GM12878 (cell line): ENCODE data around the gene CTR9. TPM values are rescaled to one million over a fixed set of nuclear protein-coding genes. Genes with fewer than 3 reads are reported as not detected.

Experiments
- ATAC-seq: fragments of 200-7000 bp; cut with Tn5 transposase; 3 replicates; pipeline ENCODE4 v1.9.1; 2020; ENCODE audit warnings: mild to moderate bottlenecking, moderate library complexity
- BruUV-seq: library from RNA; stranded (reverse); fragments of 400-500 nt; replicated peaks from 2 replicates; lab custom pipeline; 2021; lab: Mats Ljungman, UMichigan
- CTCF ChIA-PET: fragments of 300-600 bp; sonication (Branson Sonifier 250); formaldehyde crosslinking; extraction: SDS; loops from one replicate; lab custom pipeline; 2021; ENCODE audit warnings: inconsistent platforms; lab: Yijun Ruan, JAX
- POLR2A ChIA-PET: fragments of 350-600 bp; formaldehyde crosslinking; extraction: SDS; loops from one replicate; lab custom pipeline; 2021; ENCODE audit warnings: inconsistent platforms; lab: Charles Lee
- RAD21 ChIA-PET: fragments of 300-600 bp; sonication (Branson Sonifier 250); formaldehyde crosslinking; loops from one replicate; lab custom pipeline; 2023; ENCODE audit warnings: antibody characterized with exemption; ENCODE audit not compliant: unreplicated experiment; lab: Charles Lee
- SMC1A ChIA-PET: fragments of 300-600 bp; sonication (Branson Sonifier 250); formaldehyde crosslinking; loops from one replicate; lab custom pipeline; 2023; ENCODE audit not compliant: unreplicated experiment, uncharacterized antibody; lab: Charles Lee
- DNase-seq: peaks from one replicate; pipeline ENCODE4 v3.0.0-alpha.2; 2011; ENCODE audit warnings: low read depth, low spot score
- FAIRE-seq: peaks from 3 replicates; lab custom pipeline; 2011; peaks lifted over from hg19 to GRCh38; lab: Jason Lieb, UNC
- H2AFZ ChIP-seq: 2 replicates; pipeline ENCODE4 v1.6.0; 2011; ENCODE audit warnings: low read depth, low read length, control low read depth; ENCODE audit not compliant: control insufficient read depth
- H3K27ac ChIP-seq: 2 replicates; pipeline ENCODE4 v1.5.1; 2011; ENCODE audit warnings: control low read depth; ENCODE audit not compliant: control insufficient read depth, insufficient read depth
- H3K27me3 ChIP-seq, 2 experiments: replicated peaks in 1 of 2; 2 replicates each; pipeline versions ENCODE4 v1.6.0 to v1.6.1; 2011; ENCODE audit warnings: low read length in 1 of 2; ENCODE audit not compliant: control insufficient read depth in 2 of 2, insufficient read depth in 2 of 2
- H3K36me3 ChIP-seq, 2 experiments: 2 replicates each; pipeline ENCODE4 v1.5.1; 2011; ENCODE audit warnings: low read length in 1 of 2; ENCODE audit not compliant: control insufficient read depth in 2 of 2, insufficient read depth in 2 of 2
- H3K4me1 ChIP-seq: 2 replicates; pipeline ENCODE4 v1.6.1; 2011; ENCODE audit warnings: mild to moderate bottlenecking, low read length, moderate library complexity, mixed read lengths; ENCODE audit not compliant: control insufficient read depth, insufficient read depth
- H3K4me2 ChIP-seq: 2 replicates; pipeline ENCODE4 v1.6.0; 2011; ENCODE audit warnings: control low read depth; ENCODE audit not compliant: control insufficient read depth, insufficient read depth
- H3K4me3 ChIP-seq: fragments of 200-600 bp; sonication (generic); 2 replicates; pipeline ENCODE4 v1.5.1; 2016
- H3K79me2 ChIP-seq: 2 replicates; pipeline ENCODE4 v1.6.0; 2011; ENCODE audit warnings: low read length; ENCODE audit not compliant: control insufficient read depth, insufficient read depth
- H3K9ac ChIP-seq: 2 replicates; pipeline ENCODE4 v1.8.0; 2011; ENCODE audit warnings: low read length, control low read depth, mixed read lengths; ENCODE audit not compliant: control insufficient read depth, insufficient read depth
- H3K9me3 ChIP-seq: replicated peaks from 3 replicates; pipeline ENCODE4 v1.5.1; 2011; ENCODE audit warnings: mild to moderate bottlenecking, low read length; ENCODE audit not compliant: control insufficient read depth, insufficient read depth
- H4K20me1 ChIP-seq: 2 replicates; pipeline ENCODE4 v1.6.0; 2011; ENCODE audit not compliant: control insufficient read depth, insufficient read depth
- BHLHE40 ChIP-seq, 2 experiments: fragments of 450-650 bp in 1 of 2; IDR thresholded peaks; 2 replicates each; pipeline ENCODE4 v1.6.1; 2011 to 2017; ENCODE audit warnings: low read depth in 2 of 2, borderline replicate concordance in 1 of 2, improper control_type of control experiment in 1 of 2, low read length in 1 of 2, mild to moderate bottlenecking in 1 of 2
- CBX3 ChIP-seq: fragments of 200-600 bp; sonication (generic); IDR thresholded peaks from 2 replicates; pipeline ENCODE4 v1.6.1; 2016; ENCODE audit warnings: low read depth, borderline replicate concordance
- DPF2 ChIP-seq: fragments of 450-650 bp; IDR thresholded peaks from 2 replicates; pipeline ENCODE4 v1.6.1; 2017; ENCODE audit warnings: mild to moderate bottlenecking
- HDAC2 ChIP-seq: fragments of 200-600 bp; sonication (generic); IDR thresholded peaks from 2 replicates; pipeline ENCODE4 v1.6.1; 2017
- HDAC6 ChIP-seq: fragments of 200-600 bp; sonication (generic); IDR thresholded peaks from one replicate; pipeline ENCODE4 v1.8.0; 2017; ENCODE audit warnings: antibody characterized with exemption; ENCODE audit not compliant: unreplicated experiment
- IKZF1 ChIP-seq: fragments of 450-650 bp; conservative IDR thresholded peaks from 2 replicates; pipeline ENCODE4 v1.6.1; 2017; ENCODE audit warnings: antibody characterized with exemption, mild to moderate bottlenecking
- IKZF2 ChIP-seq, 2 experiments: fragments of 450-650 bp; IDR thresholded peaks; 2 replicates each; pipeline ENCODE4 v1.6.1; 2017; ENCODE audit warnings: mild to moderate bottlenecking in 2 of 2, moderate library complexity in 2 of 2
- MTA3 ChIP-seq: IDR thresholded peaks from 2 replicates; pipeline ENCODE4 v1.6.1; 2012; ENCODE audit warnings: low read length, inconsistent platforms, borderline replicate concordance
- POLR2AphosphoS2 ChIP-seq: IDR thresholded peaks from 2 replicates; pipeline ENCODE4 v1.6.1; 2011; ENCODE audit warnings: low read depth, mild to moderate bottlenecking, low read length, improper control_type of control experiment, moderate library complexity
- RB1 ChIP-seq: fragments of 450-650 bp; formaldehyde crosslinking; IDR thresholded peaks from 2 replicates; pipeline ENCODE4 v1.6.1; 2017; ENCODE audit warnings: mild to moderate bottlenecking, borderline replicate concordance
- RUNX3 ChIP-seq: IDR thresholded peaks from 2 replicates; pipeline ENCODE4 v1.6.1; 2012; ENCODE audit warnings: low read length, inconsistent platforms
- WGBS: methylation state at CpG from one replicate; pipeline ENCODE4 v1.1.6; 2016; ENCODE audit warnings: low lambda C conversion rate; ENCODE audit not compliant: insufficient replicate concordance, insufficient coverage; ENCODE audit errors: missing lambda C conversion rate; 5-methylcytosine and 5-hydroxymethylcytosine counted together
- in situ Hi-C: fragments of 300-500 bp; cut with MboI; formaldehyde crosslinking; loops from 9 replicates; pipeline ENCODE4 v1.14.3; 2018; ENCODE audit warnings: mixed read lengths
- intact Hi-C: fragments of 100-400 bp; cut with micrococcal nuclease; formaldehyde crosslinking; loops from one replicate; pipeline ENCODE4 v1.14.2; 2022; ENCODE audit not compliant: unreplicated experiment
- polyA plus RNA-seq, 11 experiments: library from polyadenylated mRNA; depleted of rRNA in 4 of 11; unstranded in 6 of 11; stranded (reverse) in 5 of 11; fragments of >200 nt; fragmentation: Nextera tagmentation in 4 of 11; fragmentation: Illumina TruSeq in 1 of 11; extraction: Ambion mirVana in 4 of 11; extraction: Trizol in 1 of 11; gene quantifications; 1 replicate in 1 of 11; 2 replicates in 10 of 11; pipeline versions ENCODE4 v1.2.1 to v1.2.3, GENCODE V29; 2011 to 2016; ENCODE audit warnings: inconsistent platforms in 2 of 11, missing spikeins in 2 of 11, low read depth in 1 of 11
- total RNA-seq, 4 experiments: library from RNA; depleted of rRNA in 3 of 4; stranded (reverse); fragments of >200 nt in 3 of 4; fragmentation: Illumina TruSeq in 1 of 4; extraction: Trizol in 1 of 4; gene quantifications; 2 replicates each; pipeline versions ENCODE4 v1.2.1 to v1.2.3, GENCODE V29; 2013 to 2021
- TF ChIP-seq, protein P1 (sequence below): IDR thresholded peaks from 2 replicates; pipeline ENCODE4 v1.6.1; 2012; ENCODE audit warnings: low read depth, low read length, improper control_type of control experiment

Gene CTR9
- total and polyA plus RNA-seq, 10 of the 15 experiments (the other 5 are each of a cell fraction or from before 2014, with no cell fraction given), result 13.9 to 54.9 (median 28.9) TPM

DNA sequence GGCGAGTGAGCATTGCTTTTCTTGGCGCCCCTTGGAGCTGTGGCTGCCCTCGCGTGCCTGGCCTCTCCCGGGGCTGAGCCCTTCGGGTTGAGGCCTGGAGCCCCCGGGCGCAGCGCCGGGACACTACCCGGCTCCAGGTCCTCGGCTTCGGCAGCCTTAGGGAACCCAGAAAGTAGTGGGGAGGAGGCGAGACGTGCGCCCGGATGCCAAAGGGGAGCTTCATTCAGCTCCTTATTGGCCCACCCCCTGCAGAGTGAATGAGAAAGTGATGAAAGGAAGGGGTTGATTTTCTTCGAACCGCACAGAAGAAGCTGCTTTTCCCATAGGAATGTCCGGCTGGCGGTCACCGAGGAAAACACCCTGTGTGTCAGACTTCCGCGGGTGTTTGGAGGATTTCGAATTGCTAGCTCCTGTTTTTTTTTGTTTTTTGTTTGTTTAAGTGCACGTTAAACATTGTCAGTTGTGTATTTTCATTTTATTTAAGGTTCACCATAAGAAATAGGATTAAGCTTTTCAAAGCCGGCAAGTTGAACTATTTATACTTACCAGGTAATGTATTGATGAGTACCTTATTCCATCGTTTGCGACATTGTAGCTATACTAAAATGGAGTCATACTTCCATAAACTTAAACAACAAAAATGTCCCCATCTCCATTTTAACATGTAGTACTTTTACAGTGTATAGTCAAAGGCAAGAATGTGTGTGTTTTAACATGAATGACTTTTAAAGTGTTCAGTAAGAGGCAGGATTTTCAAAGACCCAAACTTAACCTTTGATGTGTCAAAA, 58.5 kb downstream of the CTR9 start:
- POLR2A ChIA-PET, result interaction anchor here (0.6 to 4.3 kb wide), 26 partner anchors 8 to 1043 kb away, joined by 3 to 87 read pairs (median 5); partner anchors contain the start of genes CTR9, RNF141 and ZBED5
- in situ Hi-C loops, result no loop called here

More for the DNA sequence above, 58.5 kb downstream of the CTR9 start:
- peaks cover 40% of the 10 kb centered on the region for H3K79me2 ChIP-seq
- BruUV-seq, result TSS peak; percentile 90
- H2AFZ ChIP-seq, result peak overlapping the region; percentile 96
- no peaks in the 10 kb centered on the region for H4K20me1 ChIP-seq
- SMC1A ChIA-PET, result interaction anchor here (0.9 to 4.2 kb wide), 20 partner anchors 9 to 453 kb away, joined by 3 to 31 read pairs (median 4); partner anchors contain the start of gene ZBED5
- peak overlapping the region; percentile 98 for H3K27ac ChIP-seq
- peak overlapping the region; percentile 78 for H3K9ac ChIP-seq
- DNase-seq, result no peak
- intact Hi-C loops, result loop anchor here (1.0 to 5.0 kb wide), 3 partner anchors 49 to 1033 kb away; partner anchors contain the start of genes CTR9, USP47 and ZBED5
- peak overlapping the region; percentile 65 for H3K4me2 ChIP-seq
- H3K4me3 ChIP-seq, result peak overlapping the region; percentile 88
- no peaks in the 10 kb centered on the region for H3K27me3 ChIP-seq
- RAD21 ChIA-PET, result interaction anchor here (0.5 to 3.2 kb wide), 19 partner anchors 7 to 1235 kb away, joined by 3 to 32 read pairs (median 4); partner anchors contain the start of genes CTR9, USP47 and ZBED5
- peaks cover 3 to 16% of the 10 kb centered on the region in 2 experiments for H3K36me3 ChIP-seq
- no peaks in the 10 kb centered on the region for H3K9me3 ChIP-seq
- TF ChIP-seq HDAC2 (0 out of 2 replicates have a peak, but pooled peaks have one; percentile 51), RB1 (peak; percentile 69; the same call in 1 of the 2 replicates), POLR2AphosphoS2 (no peak), DPF2 (no peak), CBX3 (no peak), RUNX3 (0 out of 2 replicates have a peak, but pooled peaks have one; percentile 15), IKZF2 (IDR thresholded peaks at IDR 0.05) (0 out of 4 replicates have a peak, but pooled peaks of 1 of the 2 experiments have one; percentile 60), IKZF1 (peak; percentile 59), HDAC6 (peak; percentile 46), BHLHE40 (IDR thresholded peaks at IDR 0.05; ENCODE audit: borderline replicate concordance in 1 of 2, low read depth in 2 of 2, low read length in 1 of 2) (peak; percentile 20 to 74; a peak in 2 of 4 replicates), MTA3 (0 out of 2 replicates have a peak, but pooled peaks have one; percentile 58)
- TF ChIP-seq, protein P1, sequence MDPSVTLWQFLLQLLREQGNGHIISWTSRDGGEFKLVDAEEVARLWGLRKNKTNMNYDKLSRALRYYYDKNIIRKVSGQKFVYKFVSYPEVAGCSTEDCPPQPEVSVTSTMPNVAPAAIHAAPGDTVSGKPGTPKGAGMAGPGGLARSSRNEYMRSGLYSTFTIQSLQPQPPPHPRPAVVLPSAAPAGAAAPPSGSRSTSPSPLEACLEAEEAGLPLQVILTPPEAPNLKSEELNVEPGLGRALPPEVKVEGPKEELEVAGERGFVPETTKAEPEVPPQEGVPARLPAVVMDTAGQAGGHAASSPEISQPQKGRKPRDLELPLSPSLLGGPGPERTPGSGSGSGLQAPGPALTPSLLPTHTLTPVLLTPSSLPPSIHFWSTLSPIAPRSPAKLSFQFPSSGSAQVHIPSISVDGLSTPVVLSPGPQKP, result no peak
- WGBS, result 5% methylated on average over 29 of the region's 29 CpGs
- no peak for FAIRE-seq
- H3K4me1 ChIP-seq, result peaks cover 10% of the 10 kb centered on the region; the same call in 1 of the 2 replicates
- peak; percentile 25 for ATAC-seq
- CTCF ChIA-PET, result interaction anchor here (0.7 to 3.1 kb wide), 9 partner anchors 17 to 1036 kb away, joined by 3 to 24 read pairs (median 4); partner anchors contain the start of gene ZBED5
